HCT116 (cell line): Measurements from ENCODE around the gene IDI1. TPM values are rescaled to one million over a fixed set of nuclear protein-coding genes. Genes with fewer than 3 reads are reported as not detected.

Experiments used
- ATAC-seq: fragments of 200-7000 bp; cut with Tn5 transposase; 2 replicates; pipeline ENCODE4 v1.9.1; 2020; ENCODE audit warnings: mild to moderate bottlenecking, moderate library complexity
- BruUV-seq: library from RNA; stranded (reverse); fragments of 400-500 nt; replicated peaks from 2 replicates; lab custom pipeline; 2021; lab: Mats Ljungman, UMichigan
- CTCF ChIA-PET: fragments of 300-600 bp; sonication (Branson Sonifier 250); formaldehyde crosslinking; loops from one replicate; lab custom pipeline; 2021; ENCODE audit warnings: antibody characterized with exemption; lab: Charles Lee
- POLR2A ChIA-PET: fragments of 300-600, 350-600 bp; sonication (Branson Sonifier 250); formaldehyde crosslinking; loops from one replicate; lab custom pipeline; 2021; ENCODE audit warnings: antibody characterized with exemption; lab: Charles Lee
- RAD21 ChIA-PET, 2 experiments: fragments of 300-600 bp; sonication (Branson Sonifier 250); formaldehyde crosslinking; loops; one replicate each; lab custom pipeline; 2023; ENCODE audit warnings: low total read pairs in 2 of 2; ENCODE audit not compliant: uncharacterized antibody in 2 of 2, unreplicated experiment in 2 of 2, low non-redundant PET in 1 of 2; lab: Charles Lee
- DNase-seq: peaks from one replicate; pipeline ENCODE4 v3.0.0-alpha.2; 2010; ENCODE audit warnings: low read depth, low spot score
- H2AFZ ChIP-seq: fragments of 200-600 bp; shearing (Covaris generic), sonication (generic); 2 replicates; pipeline ENCODE4 v1.6.1; 2017; ENCODE audit warnings: low read depth, mixed run types, mixed read lengths, antibody characterized with exemption, low read length; ENCODE audit not compliant: poor library complexity, severe bottlenecking
- H3K27ac ChIP-seq: 2 replicates; pipeline ENCODE4 v1.5.1; 2012; ENCODE audit warnings: low read depth, low read length
- H3K27me3 ChIP-seq: fragments of 200-600 bp; sonication (generic); 2 replicates; pipeline ENCODE4 v1.6.1; 2016; ENCODE audit warnings: mixed run types, low read length, mixed read lengths; ENCODE audit not compliant: insufficient read depth
- H3K36me3 ChIP-seq, 2 experiments: fragments of 200-500 bp in 1 of 2; fragments of 200-600 bp in 1 of 2; sonication (Bioruptor generic) in 1 of 2; sonication (generic) in 1 of 2; 2 replicates each; pipeline versions ENCODE4 v1.5.1 to v1.6.1; 2014 to 2016; ENCODE audit warnings: low read length in 2 of 2, inconsistent platforms in 1 of 2, mixed read lengths in 1 of 2, mixed run types in 1 of 2; ENCODE audit not compliant: insufficient read depth in 2 of 2, control insufficient read depth in 1 of 2
- H3K4me1 ChIP-seq, 2 experiments: fragments of 200-600 bp in 1 of 2; sonication (generic) in 1 of 2; 2 replicates each; pipeline versions ENCODE4 v1.5.1 to v1.6.1; 2012 to 2017; ENCODE audit warnings: low read length in 2 of 2, inconsistent platforms in 1 of 2, mild to moderate bottlenecking in 1 of 2, mixed read lengths in 1 of 2, mixed run types in 1 of 2, moderate library complexity in 1 of 2; ENCODE audit not compliant: insufficient read depth in 2 of 2, control insufficient read depth in 1 of 2
- H3K4me2 ChIP-seq: fragments of 200-600 bp; sonication (generic); 2 replicates; pipeline ENCODE4 v1.6.1; 2017; ENCODE audit warnings: mixed run types, low read length, mixed read lengths
- H3K4me3 ChIP-seq, 2 experiments: fragments of 200-600 bp in 1 of 2; sonication (generic) in 1 of 2; replicated peaks in 1 of 2; 2 replicates each; pipeline ENCODE4 v1.5.1; 2011 to 2016; ENCODE audit warnings: low read length in 2 of 2, control low read depth in 1 of 2, low read depth in 1 of 2, mild to moderate bottlenecking in 1 of 2, mixed read lengths in 1 of 2, mixed run types in 1 of 2
- H3K79me2 ChIP-seq: fragments of 200-600 bp; sonication (generic); 2 replicates; pipeline ENCODE4 v1.6.1; 2017; ENCODE audit warnings: mild to moderate bottlenecking, mixed run types, low read length, moderate library complexity, mixed read lengths; ENCODE audit not compliant: insufficient read depth
- H3K9ac ChIP-seq: fragments of 200-600 bp; sonication (generic); 2 replicates; pipeline ENCODE4 v1.6.1; 2016; ENCODE audit warnings: low read length, mixed read lengths
- H3K9me2 ChIP-seq: fragments of 200-600 bp; sonication (generic), shearing (Covaris generic); 2 replicates; pipeline ENCODE4 v1.6.1; 2017; ENCODE audit warnings: mixed run types, mild to moderate bottlenecking, moderate library complexity; ENCODE audit not compliant: insufficient read depth
- H3K9me3 ChIP-seq, 2 experiments: fragments of 200-500 bp in 1 of 2; fragments of 200-600 bp in 1 of 2; sonication (Bioruptor generic) in 1 of 2; sonication (generic) in 1 of 2; 2 replicates each; pipeline ENCODE4 v1.6.1; 2014 to 2017; ENCODE audit warnings: low read length in 2 of 2, mixed read lengths in 2 of 2, inconsistent platforms in 1 of 2, low read depth in 1 of 2, mild to moderate bottlenecking in 1 of 2, mixed run types in 1 of 2, moderate library complexity in 1 of 2; ENCODE audit not compliant: control insufficient read depth in 1 of 2, insufficient read depth in 1 of 2
- H4K20me1 ChIP-seq: fragments of 200-600 bp; sonication (generic), shearing (Covaris generic); 2 replicates; pipeline ENCODE4 v1.6.1; 2017; ENCODE audit warnings: mixed run types, mild to moderate bottlenecking, moderate library complexity; ENCODE audit not compliant: insufficient read depth
- ATF3 ChIP-seq: IDR thresholded peaks from 2 replicates; pipeline ENCODE4 v1.6.1; 2012
- CBX3 ChIP-seq: IDR thresholded peaks from 2 replicates; pipeline ENCODE4 v1.6.1; 2012; ENCODE audit warnings: low read depth
- EGR1 ChIP-seq: IDR thresholded peaks from 2 replicates; pipeline ENCODE4 v1.6.1; 2012; ENCODE audit warnings: low read depth
- EZH2 ChIP-seq: fragments of 200-600 bp; sonication (generic); IDR thresholded peaks from 2 replicates; pipeline ENCODE4 v1.6.1; 2017; ENCODE audit warnings: antibody characterized with exemption, mixed run types
- EZH2phosphoT487 ChIP-seq: fragments of 200-600 bp; IDR thresholded peaks from 2 replicates; pipeline ENCODE4 v1.6.1; 2018; ENCODE audit warnings: antibody characterized with exemption, borderline replicate concordance
- FOSL1 ChIP-seq: IDR thresholded peaks from 2 replicates; pipeline ENCODE4 v1.6.1; 2012; ENCODE audit warnings: low read depth
- JUND ChIP-seq: IDR thresholded peaks from 2 replicates; pipeline ENCODE4 v1.6.1; 2012
- MAX ChIP-seq: IDR thresholded peaks from 2 replicates; pipeline ENCODE4 v1.6.1; 2012
- POLR2A ChIP-seq: IDR thresholded peaks from 2 replicates; pipeline ENCODE4 v1.7.0; 2011; ENCODE audit warnings: borderline replicate concordance; ENCODE audit not compliant: insufficient read depth, insufficient read length; ENCODE audit errors: extremely low read depth
- POLR2AphosphoS5 ChIP-seq: IDR thresholded peaks from 2 replicates; pipeline ENCODE4 v1.6.1; 2011; ENCODE audit warnings: mild to moderate bottlenecking, low read depth, low read length, moderate library complexity
- REST ChIP-seq: IDR thresholded peaks from 2 replicates; pipeline ENCODE4 v1.6.1; 2012; ENCODE audit warnings: low read depth
- SP1 ChIP-seq: IDR thresholded peaks from 2 replicates; pipeline ENCODE4 v1.6.1; 2012; ENCODE audit warnings: low read depth
- SRF ChIP-seq: IDR thresholded peaks from 2 replicates; pipeline ENCODE4 v1.6.1; 2012; ENCODE audit warnings: low read depth
- TCF7L2 ChIP-seq: IDR thresholded peaks from 2 replicates; pipeline ENCODE4 v1.7.0; 2011; ENCODE audit warnings: borderline replicate concordance, inconsistent platforms; ENCODE audit not compliant: insufficient read depth, insufficient read length; ENCODE audit errors: extremely low read depth
- YY1 ChIP-seq: IDR thresholded peaks from 2 replicates; pipeline ENCODE4 v1.6.1; 2011; ENCODE audit warnings: low read length, low read depth, moderate library complexity, mild to moderate bottlenecking; ENCODE audit not compliant: insufficient replicate concordance; ENCODE audit errors: extremely low read depth
- ZBTB33 ChIP-seq: IDR thresholded peaks from 2 replicates; pipeline ENCODE4 v1.6.1; 2011; ENCODE audit warnings: mild to moderate bottlenecking, low read length, moderate library complexity; ENCODE audit not compliant: insufficient replicate concordance; ENCODE audit errors: extremely low read depth
- intact Hi-C: fragments of 100-400 bp; cut with micrococcal nuclease; formaldehyde crosslinking; loops from 2 replicates; pipeline ENCODE4 v1.10.0; 2022
- total RNA-seq: library from RNA; stranded (reverse); gene quantifications from one replicate; pipeline ENCODE4 v1.2.1, GENCODE V29; 2021; ENCODE audit not compliant: unreplicated experiment

IDI1 gene
- total RNA-seq, 1 experiment from 2014 or later = 37.8 TPM

GRCh38 chr10:1043532-1043995 lies 5.4 kb downstream of the IDI1 start:
- Histone ChIP-seq H3K9ac (no peak overlapping the region), H3K9me3 (no peaks in the 10 kb centered on the region), H3K27ac (no peak overlapping the region), H3K36me3 (peaks cover 15 to 26% of the 10 kb centered on the region in 2 experiments), H2AFZ (no peak overlapping the region), H3K4me1 (peaks cover 4 to 9% of the 10 kb centered on the region in 2 experiments; a peak in 3 of 4 replicates), H3K79me2 (peaks cover 39% of the 10 kb centered on the region), H3K4me2 (no peak overlapping the region), H3K4me3 (no peak overlapping the region), H3K9me2 (no peaks in the 10 kb centered on the region), H3K27me3 (no peaks in the 10 kb centered on the region), H4K20me1 (no peaks in the 10 kb centered on the region; the same call in 1 of the 2 replicates)
- intact Hi-C loops = no loop called here
- ChIA-PET CTCF (no interaction called here), RAD21 (no interaction called here), POLR2A (no interaction called here)
- no peak for TF ChIP-seq JUND
- no peak for TF ChIP-seq MAX
- no peak for TF ChIP-seq TCF7L2
- no peak for TF ChIP-seq CBX3
- no peak for TF ChIP-seq ATF3
- no peak for TF ChIP-seq SRF
- TF ChIP-seq YY1 = no peak
- TF ChIP-seq ZBTB33 = no peak
- TF ChIP-seq POLR2AphosphoS5 = no peak
- no peak for TF ChIP-seq EGR1
- TF ChIP-seq SP1 = no peak
- no peak for TF ChIP-seq POLR2A
- no peak for TF ChIP-seq REST
- TF ChIP-seq FOSL1 = no peak
- no peak for TF ChIP-seq EZH2
- no peak for TF ChIP-seq EZH2phosphoT487
- BruUV-seq = no TSS peak
- no peak for ATAC-seq
- no peak for DNase-seq
